IPS-NIHi11 (cell line): ENCODE data around the gene DIAPH3.
A peak's percentile ranks its signal among the peaks of the same experiment; 100 is the strongest.
"Not testable (repeated sequence)": the region's sequence is repeated elsewhere in the genome, so short reads cannot be mapped to it uniquely, and the experiment has no call there.

ENCODE experiments used
- DNase-seq: peaks from one replicate; pipeline ENCODE4 v3.0.0; 2012; ENCODE audit warnings: mixed read lengths, low spot score

DIAPH3 gene

GRCh38 chr13:60163478-60164233, at the start of gene DIAPH3:
Gene DIAPH3 (minus strand): TSS chr13:60163928. CDS start chr13:60163766, 162 bp downstream.
- DNase-seq = peak; percentile 97

- DNase-seq = no peak
These were observed 49.6 kb upstream of the DIAPH3 start for GRCh38 chr13:60213236-60213744.

GRCh38 chr13:60211548-60211947, 47.8 kb upstream of the DIAPH3 start:
- peak; percentile 17 for DNase-seq

GRCh38 chr13:60210510-60211330, 47.0 kb upstream of the DIAPH3 start:
- no peak for DNase-seq

GRCh38 chr13:60205499-60205898, 41.8 kb upstream of the DIAPH3 start:
- not testable (repeated sequence) for DNase-seq

GRCh38 chr13:60201286-60201685, 37.6 kb upstream of the DIAPH3 start:
- DNase-seq = no peak

- not testable (repeated sequence) for DNase-seq
These were observed 32.2 kb upstream of the DIAPH3 start for GRCh38 chr13:60195893-60196292.

GRCh38 chr13:60182907-60183306, 19.2 kb upstream of the DIAPH3 start:
- DNase-seq = no peak

- no peak for DNase-seq
These were observed 14.6 kb upstream of the DIAPH3 start for GRCh38 chr13:60178327-60178726.

- DNase-seq = no peak
These were observed 11.8 kb upstream of the DIAPH3 start for GRCh38 chr13:60175571-60175970.

- DNase-seq = no peak
These were observed 10.4 kb upstream of the DIAPH3 start for GRCh38 chr13:60174113-60174512.

GRCh38 chr13:60172111-60172510, 8.4 kb upstream of the DIAPH3 start:
- no peak for DNase-seq

- DNase-seq = no peak
These were observed 6.7 kb upstream of the DIAPH3 start for GRCh38 chr13:60170414-60170813.

- no peak for DNase-seq
These were observed 5.7 kb upstream of the DIAPH3 start for GRCh38 chr13:60169239-60170031.

- no peak for DNase-seq
These were observed 3.4 kb upstream of the DIAPH3 start for GRCh38 chr13:60167121-60167520.

GRCh38 chr13:60165391-60166099, 1.8 kb upstream of the DIAPH3 start:
- no peak for DNase-seq

GRCh38 chr13:60164234-60164889, 634 bp upstream of the DIAPH3 start:
- DNase-seq = peak; percentile 11

- DNase-seq = no peak
These were observed 1.6 kb downstream of the DIAPH3 start for GRCh38 chr13:60162096-60162495.

GRCh38 chr13:60158321-60158801, 5.4 kb downstream of the DIAPH3 start:
- no peak for DNase-seq

- DNase-seq = peak; percentile 13
These were observed 7.8 kb downstream of the DIAPH3 start for GRCh38 chr13:60155978-60156377.

GRCh38 chr13:60152904-60153303, 10.8 kb downstream of the DIAPH3 start:
- DNase-seq = no peak
